ENCODE measurements around the gene PPIL6.

DNA sequence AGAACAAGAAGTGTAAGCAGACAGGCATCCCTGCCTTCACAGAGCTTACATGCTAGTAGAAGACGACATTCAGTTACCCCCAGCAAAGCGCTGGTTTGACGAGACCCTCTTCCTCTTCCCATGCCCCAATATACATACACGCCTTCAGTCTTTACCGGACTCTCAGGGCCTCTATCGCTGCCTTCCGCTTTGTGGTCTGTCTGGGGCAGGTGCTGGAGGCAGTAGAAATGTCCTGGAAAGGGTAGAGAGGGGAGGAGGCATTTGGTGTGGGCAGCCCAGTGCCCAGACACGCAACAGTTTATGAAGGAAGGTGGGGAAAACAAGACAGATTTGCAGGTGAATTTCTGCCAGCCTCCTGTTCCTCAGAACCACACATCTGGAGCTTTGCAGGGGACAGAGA lies 6.1 kb upstream of the PPIL6 start:
- TF ChIP-seq, protein P1, sequence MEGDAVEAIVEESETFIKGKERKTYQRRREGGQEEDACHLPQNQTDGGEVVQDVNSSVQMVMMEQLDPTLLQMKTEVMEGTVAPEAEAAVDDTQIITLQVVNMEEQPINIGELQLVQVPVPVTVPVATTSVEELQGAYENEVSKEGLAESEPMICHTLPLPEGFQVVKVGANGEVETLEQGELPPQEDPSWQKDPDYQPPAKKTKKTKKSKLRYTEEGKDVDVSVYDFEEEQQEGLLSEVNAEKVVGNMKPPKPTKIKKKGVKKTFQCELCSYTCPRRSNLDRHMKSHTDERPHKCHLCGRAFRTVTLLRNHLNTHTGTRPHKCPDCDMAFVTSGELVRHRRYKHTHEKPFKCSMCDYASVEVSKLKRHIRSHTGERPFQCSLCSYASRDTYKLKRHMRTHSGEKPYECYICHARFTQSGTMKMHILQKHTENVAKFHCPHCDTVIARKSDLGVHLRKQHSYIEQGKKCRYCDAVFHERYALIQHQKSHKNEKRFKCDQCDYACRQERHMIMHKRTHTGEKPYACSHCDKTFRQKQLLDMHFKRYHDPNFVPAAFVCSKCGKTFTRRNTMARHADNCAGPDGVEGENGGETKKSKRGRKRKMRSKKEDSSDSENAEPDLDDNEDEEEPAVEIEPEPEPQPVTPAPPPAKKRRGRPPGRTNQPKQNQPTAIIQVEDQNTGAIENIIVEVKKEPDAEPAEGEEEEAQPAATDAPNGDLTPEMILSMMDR (IDR thresholded peaks at IDR 0.05): no peak
- no peak for TF ChIP-seq POLR2A (IDR thresholded peaks at IDR 0.05)
